ENCODE data around the gene DNAJC13. TPM values are rescaled to one million over a fixed set of nuclear protein-coding genes. Genes with fewer than 3 reads are reported as not detected.

DNAJC13 gene
- total RNA-seq, 4 donors from 2014 or later, result 43.1 to 52.4 (median 48.8) TPM

GRCh38 chr3:132378846-132379245 is 38.5 kb upstream of the DNAJC13 start:
- H3K4me3 ChIP-seq, result no peak overlapping the region
- DNase-seq (ENCODE audit: extremely low spot score), result no peak
- WGBS, result 68% methylated on average over 2 of the region's 2 CpGs
- H3K4me1 ChIP-seq, result no peaks in the 10 kb centered on the region
- intact Hi-C loops (cut with DNase I), result no loop called here
- H3K27me3 ChIP-seq, result peaks cover 0 to 20% (median 0%) of the 10 kb centered on the region in 4 donors
- TF ChIP-seq POLR2A (IDR thresholded peaks at IDR 0.05; ENCODE audit: low read depth) (no peak), POLR2AphosphoS5 (IDR thresholded peaks at IDR 0.05) (no peak), CTCF (IDR thresholded peaks at IDR 0.05) (no peak), EP300 (IDR thresholded peaks at IDR 0.05) (no peak)
- no peaks in the 10 kb centered on the region for H3K9me3 ChIP-seq
- H3K27ac ChIP-seq (replicated peaks in 1 of 4), result no peak overlapping the region
- no peaks in the 10 kb centered on the region for H3K36me3 ChIP-seq

- TF ChIP-seq POLR2AphosphoS5 (IDR thresholded peaks at IDR 0.05) (no peak), POLR2A (IDR thresholded peaks at IDR 0.05; ENCODE audit: low read depth) (no peak), CTCF (IDR thresholded peaks at IDR 0.05) (no peak), EP300 (IDR thresholded peaks at IDR 0.05) (no peak)
Measured at GRCh38 chr3:132380920-132381319, 36.4 kb upstream of the DNAJC13 start.

GRCh38 chr3:132381348-132381944 is 35.9 kb upstream of the DNAJC13 start:
- TF ChIP-seq EP300 (IDR thresholded peaks at IDR 0.05) (no peak), POLR2A (IDR thresholded peaks at IDR 0.05; ENCODE audit: low read depth) (no peak), CTCF (IDR thresholded peaks at IDR 0.05) (no peak), POLR2AphosphoS5 (IDR thresholded peaks at IDR 0.05) (no peak)
- no peaks in the 10 kb centered on the region for H3K4me1 ChIP-seq
- H3K36me3 ChIP-seq, result no peaks in the 10 kb centered on the region
- peaks cover 0 to 20% (median 0%) of the 10 kb centered on the region in 4 donors for H3K27me3 ChIP-seq
- DNase-seq (ENCODE audit: extremely low spot score), result no peak
- intact Hi-C loops (cut with DNase I), result no loop called here
- no peaks in the 10 kb centered on the region for H3K9me3 ChIP-seq
- no peak overlapping the region for H3K4me3 ChIP-seq
- 93% methylated on average over 8 of the region's 14 CpGs for WGBS
- H3K27ac ChIP-seq (replicated peaks in 1 of 4), result no peak overlapping the region

More at GRCh38 chr3:132380920-132381319, 36.4 kb upstream of the DNAJC13 start:
- Histone ChIP-seq H3K27ac (replicated peaks in 1 of 4) (no peak overlapping the region), H3K4me3 (no peak overlapping the region), H3K36me3 (no peaks in the 10 kb centered on the region), H3K27me3 (peaks cover 0 to 20% (median 0%) of the 10 kb centered on the region in 4 donors), H3K9me3 (no peaks in the 10 kb centered on the region), H3K4me1 (no peaks in the 10 kb centered on the region)
- intact Hi-C loops (cut with DNase I), result no loop called here
- 71% methylated on average over 1 of the region's 1 CpG for WGBS
- DNase-seq (ENCODE audit: extremely low spot score), result no peak

GRCh38 chr3:132382267-132382666 is 35.0 kb upstream of the DNAJC13 start:
- H3K27ac ChIP-seq (replicated peaks in 1 of 4), result no peak overlapping the region

More at GRCh38 chr3:132382267-132382666, 35.0 kb upstream of the DNAJC13 start:
- Histone ChIP-seq H3K4me1 (no peaks in the 10 kb centered on the region), H3K36me3 (no peaks in the 10 kb centered on the region), H3K9me3 (no peaks in the 10 kb centered on the region), H3K27me3 (peaks cover 0 to 15% (median 0%) of the 10 kb centered on the region in 4 donors), H3K4me3 (no peak overlapping the region)
- WGBS, result 48% methylated on average over 4 of the region's 4 CpGs
- TF ChIP-seq EP300 (IDR thresholded peaks at IDR 0.05), result no peak
- TF ChIP-seq POLR2A (IDR thresholded peaks at IDR 0.05; ENCODE audit: low read depth), result no peak
- TF ChIP-seq POLR2AphosphoS5 (IDR thresholded peaks at IDR 0.05), result no peak
- TF ChIP-seq CTCF (IDR thresholded peaks at IDR 0.05), result no peak
- DNase-seq (ENCODE audit: extremely low spot score), result no peak
- intact Hi-C loops (cut with DNase I), result no loop called here

Measured in esophagus muscularis mucosa (tissue), 4 donors.